HCT116 (cell line): ENCODE measurements around the gene FKBP1A. TPM values are rescaled to one million over a fixed set of nuclear protein-coding genes. Genes with fewer than 3 reads are reported as not detected.

Source experiments
- ATAC-seq: fragments of 200-7000 bp; cut with Tn5 transposase; 2 replicates; pipeline ENCODE4 v1.9.1; 2020; ENCODE audit warnings: mild to moderate bottlenecking, moderate library complexity
- BruUV-seq: library from RNA; stranded (reverse); fragments of 400-500 nt; replicated peaks from 2 replicates; lab custom pipeline; 2021; lab: Mats Ljungman, UMichigan
- CTCF ChIA-PET: fragments of 300-600 bp; sonication (Branson Sonifier 250); formaldehyde crosslinking; loops from one replicate; lab custom pipeline; 2021; ENCODE audit warnings: antibody characterized with exemption; lab: Charles Lee
- POLR2A ChIA-PET: fragments of 300-600, 350-600 bp; sonication (Branson Sonifier 250); formaldehyde crosslinking; loops from one replicate; lab custom pipeline; 2021; ENCODE audit warnings: antibody characterized with exemption; lab: Charles Lee
- RAD21 ChIA-PET, 2 experiments: fragments of 300-600 bp; sonication (Branson Sonifier 250); formaldehyde crosslinking; loops; one replicate each; lab custom pipeline; 2023; ENCODE audit warnings: low total read pairs in 2 of 2; ENCODE audit not compliant: uncharacterized antibody in 2 of 2, unreplicated experiment in 2 of 2, low non-redundant PET in 1 of 2; lab: Charles Lee
- DNase-seq: peaks from one replicate; pipeline ENCODE4 v3.0.0-alpha.2; 2010; ENCODE audit warnings: low read depth, low spot score
- H2AFZ ChIP-seq: fragments of 200-600 bp; shearing (Covaris generic), sonication (generic); 2 replicates; pipeline ENCODE4 v1.6.1; 2017; ENCODE audit warnings: low read depth, mixed run types, mixed read lengths, antibody characterized with exemption, low read length; ENCODE audit not compliant: poor library complexity, severe bottlenecking
- H3K27ac ChIP-seq: 2 replicates; pipeline ENCODE4 v1.5.1; 2012; ENCODE audit warnings: low read depth, low read length
- H3K27me3 ChIP-seq: fragments of 200-600 bp; sonication (generic); 2 replicates; pipeline ENCODE4 v1.6.1; 2016; ENCODE audit warnings: mixed run types, low read length, mixed read lengths; ENCODE audit not compliant: insufficient read depth
- H3K36me3 ChIP-seq, 2 experiments: fragments of 200-500 bp in 1 of 2; fragments of 200-600 bp in 1 of 2; sonication (Bioruptor generic) in 1 of 2; sonication (generic) in 1 of 2; 2 replicates each; pipeline versions ENCODE4 v1.5.1 to v1.6.1; 2014 to 2016; ENCODE audit warnings: low read length in 2 of 2, inconsistent platforms in 1 of 2, mixed read lengths in 1 of 2, mixed run types in 1 of 2; ENCODE audit not compliant: insufficient read depth in 2 of 2, control insufficient read depth in 1 of 2
- H3K4me1 ChIP-seq, 2 experiments: fragments of 200-600 bp in 1 of 2; sonication (generic) in 1 of 2; 2 replicates each; pipeline versions ENCODE4 v1.5.1 to v1.6.1; 2012 to 2017; ENCODE audit warnings: low read length in 2 of 2, inconsistent platforms in 1 of 2, mild to moderate bottlenecking in 1 of 2, mixed read lengths in 1 of 2, mixed run types in 1 of 2, moderate library complexity in 1 of 2; ENCODE audit not compliant: insufficient read depth in 2 of 2, control insufficient read depth in 1 of 2
- H3K4me2 ChIP-seq: fragments of 200-600 bp; sonication (generic); 2 replicates; pipeline ENCODE4 v1.6.1; 2017; ENCODE audit warnings: mixed run types, low read length, mixed read lengths
- H3K4me3 ChIP-seq, 2 experiments: fragments of 200-600 bp in 1 of 2; sonication (generic) in 1 of 2; replicated peaks in 1 of 2; 2 replicates each; pipeline ENCODE4 v1.5.1; 2011 to 2016; ENCODE audit warnings: low read length in 2 of 2, control low read depth in 1 of 2, low read depth in 1 of 2, mild to moderate bottlenecking in 1 of 2, mixed read lengths in 1 of 2, mixed run types in 1 of 2
- H3K79me2 ChIP-seq: fragments of 200-600 bp; sonication (generic); 2 replicates; pipeline ENCODE4 v1.6.1; 2017; ENCODE audit warnings: mild to moderate bottlenecking, mixed run types, low read length, moderate library complexity, mixed read lengths; ENCODE audit not compliant: insufficient read depth
- H3K9ac ChIP-seq: fragments of 200-600 bp; sonication (generic); 2 replicates; pipeline ENCODE4 v1.6.1; 2016; ENCODE audit warnings: low read length, mixed read lengths
- H3K9me2 ChIP-seq: fragments of 200-600 bp; sonication (generic), shearing (Covaris generic); 2 replicates; pipeline ENCODE4 v1.6.1; 2017; ENCODE audit warnings: mixed run types, mild to moderate bottlenecking, moderate library complexity; ENCODE audit not compliant: insufficient read depth
- H3K9me3 ChIP-seq, 2 experiments: fragments of 200-500 bp in 1 of 2; fragments of 200-600 bp in 1 of 2; sonication (Bioruptor generic) in 1 of 2; sonication (generic) in 1 of 2; 2 replicates each; pipeline ENCODE4 v1.6.1; 2014 to 2017; ENCODE audit warnings: low read length in 2 of 2, mixed read lengths in 2 of 2, inconsistent platforms in 1 of 2, low read depth in 1 of 2, mild to moderate bottlenecking in 1 of 2, mixed run types in 1 of 2, moderate library complexity in 1 of 2; ENCODE audit not compliant: control insufficient read depth in 1 of 2, insufficient read depth in 1 of 2
- H4K20me1 ChIP-seq: fragments of 200-600 bp; sonication (generic), shearing (Covaris generic); 2 replicates; pipeline ENCODE4 v1.6.1; 2017; ENCODE audit warnings: mixed run types, mild to moderate bottlenecking, moderate library complexity; ENCODE audit not compliant: insufficient read depth
- CBX3 ChIP-seq: IDR thresholded peaks from 2 replicates; pipeline ENCODE4 v1.6.1; 2012; ENCODE audit warnings: low read depth
- CEBPB ChIP-seq: IDR thresholded peaks from 2 replicates; pipeline ENCODE4 v1.6.1; 2012; ENCODE audit warnings: low read depth
- EGR1 ChIP-seq: IDR thresholded peaks from 2 replicates; pipeline ENCODE4 v1.6.1; 2012; ENCODE audit warnings: low read depth
- ELF1 ChIP-seq: IDR thresholded peaks from 2 replicates; pipeline ENCODE4 v1.6.1; 2012; ENCODE audit warnings: low read depth, borderline replicate concordance
- EZH2 ChIP-seq: fragments of 200-600 bp; sonication (generic); IDR thresholded peaks from 2 replicates; pipeline ENCODE4 v1.6.1; 2017; ENCODE audit warnings: antibody characterized with exemption, mixed run types
- FOSL1 ChIP-seq: IDR thresholded peaks from 2 replicates; pipeline ENCODE4 v1.6.1; 2012; ENCODE audit warnings: low read depth
- POLR2A ChIP-seq: IDR thresholded peaks from 2 replicates; pipeline ENCODE4 v1.7.0; 2011; ENCODE audit warnings: borderline replicate concordance; ENCODE audit not compliant: insufficient read depth, insufficient read length; ENCODE audit errors: extremely low read depth
- POLR2AphosphoS5 ChIP-seq: IDR thresholded peaks from 2 replicates; pipeline ENCODE4 v1.6.1; 2011; ENCODE audit warnings: mild to moderate bottlenecking, low read depth, low read length, moderate library complexity
- SIN3A ChIP-seq: IDR thresholded peaks from 2 replicates; pipeline ENCODE4 v1.6.1; 2012; ENCODE audit warnings: low read depth
- SRF ChIP-seq: IDR thresholded peaks from 2 replicates; pipeline ENCODE4 v1.6.1; 2012; ENCODE audit warnings: low read depth
- TCF7L2 ChIP-seq: IDR thresholded peaks from 2 replicates; pipeline ENCODE4 v1.7.0; 2011; ENCODE audit warnings: borderline replicate concordance, inconsistent platforms; ENCODE audit not compliant: insufficient read depth, insufficient read length; ENCODE audit errors: extremely low read depth
- YY1 ChIP-seq: IDR thresholded peaks from 2 replicates; pipeline ENCODE4 v1.6.1; 2011; ENCODE audit warnings: low read length, low read depth, moderate library complexity, mild to moderate bottlenecking; ENCODE audit not compliant: insufficient replicate concordance; ENCODE audit errors: extremely low read depth
- ZFX ChIP-seq: fragments of 450-650 bp; IDR thresholded peaks from 2 replicates; pipeline ENCODE4 v1.6.1; 2017
- ZNF274 ChIP-seq: fragments of 200-500 bp; sonication (Bioruptor generic); IDR thresholded peaks from 2 replicates; pipeline ENCODE4 v1.6.1; 2014; ENCODE audit warnings: mild to moderate bottlenecking, low read depth, low read length, inconsistent platforms
- intact Hi-C: fragments of 100-400 bp; cut with micrococcal nuclease; formaldehyde crosslinking; loops from 2 replicates; pipeline ENCODE4 v1.10.0; 2022
- total RNA-seq: library from RNA; stranded (reverse); gene quantifications from one replicate; pipeline ENCODE4 v1.2.1, GENCODE V29; 2021; ENCODE audit not compliant: unreplicated experiment
- TF ChIP-seq, protein P1 (sequence below), 3 experiments: fragments of 200-600 bp in 1 of 3; sonication (generic) in 1 of 3; IDR thresholded peaks in 2 of 3; conservative IDR thresholded peaks in 1 of 3; 2 replicates each; pipeline ENCODE4 v1.5.1; 2012 to 2017; ENCODE audit warnings: low read depth in 2 of 3, low read length in 2 of 3, antibody characterized with exemption in 1 of 3, borderline replicate concordance in 1 of 3, control low read depth in 1 of 3, mild to moderate bottlenecking in 1 of 3, mixed read lengths in 1 of 3, mixed run types in 1 of 3, moderate library complexity in 1 of 3; ENCODE audit not compliant: insufficient read depth in 1 of 3
- TF ChIP-seq, protein P2 (sequence below): IDR thresholded peaks from 2 replicates; pipeline ENCODE4 v1.6.1; 2012
- TF ChIP-seq, protein P3 (sequence below): IDR thresholded peaks from 2 replicates; pipeline ENCODE4 v1.6.1; 2012; ENCODE audit warnings: low read depth
- TF ChIP-seq, protein P4 (sequence below): IDR thresholded peaks from 2 replicates; pipeline ENCODE4 v1.6.1; 2011; ENCODE audit warnings: mild to moderate bottlenecking, low read length, moderate library complexity; ENCODE audit not compliant: insufficient replicate concordance; ENCODE audit errors: extremely low read depth

FKBP1A gene
- total RNA-seq, 1 experiment from 2014 or later: 259 TPM

DNA sequence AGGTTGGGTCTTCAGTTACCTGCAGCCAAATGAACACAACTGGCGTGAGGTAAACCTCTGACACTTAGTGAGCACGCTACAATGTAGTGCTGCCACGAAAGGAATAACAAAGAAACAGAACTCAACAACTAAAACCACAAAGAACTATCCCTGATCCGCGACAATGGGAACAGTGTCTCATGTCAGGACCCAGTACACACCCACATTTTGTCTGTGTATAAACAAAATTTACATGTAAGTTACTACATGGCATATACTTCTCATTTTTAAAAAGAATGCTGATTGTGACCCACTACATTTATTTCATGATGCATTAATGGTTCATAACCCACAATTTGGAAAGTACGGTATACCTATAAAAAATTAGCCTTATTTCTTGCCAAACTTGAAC lies 14.1 kb downstream of the FKBP1A start:
- Histone ChIP-seq H3K79me2 (peaks cover 100% of the 10 kb centered on the region), H3K9me3 (no peaks in the 10 kb centered on the region), H3K4me1 (peaks cover 17 to 33% of the 10 kb centered on the region in 2 experiments; a peak in 3 of 4 replicates), H3K4me2 (peak overlapping the region; percentile 57), H3K27ac (no peak overlapping the region), H4K20me1 (peaks cover 54% of the 10 kb centered on the region; the same call in 1 of the 2 replicates), H3K4me3 (no peak overlapping the region), H2AFZ (no peak overlapping the region), H3K9ac (no peak overlapping the region), H3K36me3 (peaks cover 4 to 7% of the 10 kb centered on the region in 2 experiments; a peak in 3 of 4 replicates), H3K9me2 (no peaks in the 10 kb centered on the region), H3K27me3 (no peaks in the 10 kb centered on the region)
- TF ChIP-seq, protein P1, sequence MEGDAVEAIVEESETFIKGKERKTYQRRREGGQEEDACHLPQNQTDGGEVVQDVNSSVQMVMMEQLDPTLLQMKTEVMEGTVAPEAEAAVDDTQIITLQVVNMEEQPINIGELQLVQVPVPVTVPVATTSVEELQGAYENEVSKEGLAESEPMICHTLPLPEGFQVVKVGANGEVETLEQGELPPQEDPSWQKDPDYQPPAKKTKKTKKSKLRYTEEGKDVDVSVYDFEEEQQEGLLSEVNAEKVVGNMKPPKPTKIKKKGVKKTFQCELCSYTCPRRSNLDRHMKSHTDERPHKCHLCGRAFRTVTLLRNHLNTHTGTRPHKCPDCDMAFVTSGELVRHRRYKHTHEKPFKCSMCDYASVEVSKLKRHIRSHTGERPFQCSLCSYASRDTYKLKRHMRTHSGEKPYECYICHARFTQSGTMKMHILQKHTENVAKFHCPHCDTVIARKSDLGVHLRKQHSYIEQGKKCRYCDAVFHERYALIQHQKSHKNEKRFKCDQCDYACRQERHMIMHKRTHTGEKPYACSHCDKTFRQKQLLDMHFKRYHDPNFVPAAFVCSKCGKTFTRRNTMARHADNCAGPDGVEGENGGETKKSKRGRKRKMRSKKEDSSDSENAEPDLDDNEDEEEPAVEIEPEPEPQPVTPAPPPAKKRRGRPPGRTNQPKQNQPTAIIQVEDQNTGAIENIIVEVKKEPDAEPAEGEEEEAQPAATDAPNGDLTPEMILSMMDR (IDR thresholded peaks at IDR 0.05 in 2 of 3, conservative IDR thresholded peaks at IDR 0.05 in 1 of 3; ENCODE audit: borderline replicate concordance in 1 of 3, insufficient read depth in 1 of 3, low read depth in 2 of 3, low read length in 2 of 3): no peak
- no peak for TF ChIP-seq SRF
- TF ChIP-seq POLR2AphosphoS5: no peak
- no peak for TF ChIP-seq EGR1
- no peak for TF ChIP-seq SIN3A
- TF ChIP-seq, protein P2, sequence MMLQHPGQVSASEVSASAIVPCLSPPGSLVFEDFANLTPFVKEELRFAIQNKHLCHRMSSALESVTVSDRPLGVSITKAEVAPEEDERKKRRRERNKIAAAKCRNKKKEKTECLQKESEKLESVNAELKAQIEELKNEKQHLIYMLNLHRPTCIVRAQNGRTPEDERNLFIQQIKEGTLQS: no peak
- TF ChIP-seq ELF1: no peak
- TF ChIP-seq, protein P3, sequence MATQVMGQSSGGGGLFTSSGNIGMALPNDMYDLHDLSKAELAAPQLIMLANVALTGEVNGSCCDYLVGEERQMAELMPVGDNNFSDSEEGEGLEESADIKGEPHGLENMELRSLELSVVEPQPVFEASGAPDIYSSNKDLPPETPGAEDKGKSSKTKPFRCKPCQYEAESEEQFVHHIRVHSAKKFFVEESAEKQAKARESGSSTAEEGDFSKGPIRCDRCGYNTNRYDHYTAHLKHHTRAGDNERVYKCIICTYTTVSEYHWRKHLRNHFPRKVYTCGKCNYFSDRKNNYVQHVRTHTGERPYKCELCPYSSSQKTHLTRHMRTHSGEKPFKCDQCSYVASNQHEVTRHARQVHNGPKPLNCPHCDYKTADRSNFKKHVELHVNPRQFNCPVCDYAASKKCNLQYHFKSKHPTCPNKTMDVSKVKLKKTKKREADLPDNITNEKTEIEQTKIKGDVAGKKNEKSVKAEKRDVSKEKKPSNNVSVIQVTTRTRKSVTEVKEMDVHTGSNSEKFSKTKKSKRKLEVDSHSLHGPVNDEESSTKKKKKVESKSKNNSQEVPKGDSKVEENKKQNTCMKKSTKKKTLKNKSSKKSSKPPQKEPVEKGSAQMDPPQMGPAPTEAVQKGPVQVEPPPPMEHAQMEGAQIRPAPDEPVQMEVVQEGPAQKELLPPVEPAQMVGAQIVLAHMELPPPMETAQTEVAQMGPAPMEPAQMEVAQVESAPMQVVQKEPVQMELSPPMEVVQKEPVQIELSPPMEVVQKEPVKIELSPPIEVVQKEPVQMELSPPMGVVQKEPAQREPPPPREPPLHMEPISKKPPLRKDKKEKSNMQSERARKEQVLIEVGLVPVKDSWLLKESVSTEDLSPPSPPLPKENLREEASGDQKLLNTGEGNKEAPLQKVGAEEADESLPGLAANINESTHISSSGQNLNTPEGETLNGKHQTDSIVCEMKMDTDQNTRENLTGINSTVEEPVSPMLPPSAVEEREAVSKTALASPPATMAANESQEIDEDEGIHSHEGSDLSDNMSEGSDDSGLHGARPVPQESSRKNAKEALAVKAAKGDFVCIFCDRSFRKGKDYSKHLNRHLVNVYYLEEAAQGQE: no peak
- TF ChIP-seq ZNF274: no peak
- TF ChIP-seq CEBPB: no peak
- no peak for TF ChIP-seq EZH2
- TF ChIP-seq TCF7L2: no peak
- no peak for TF ChIP-seq POLR2A
- no peak for TF ChIP-seq FOSL1
- TF ChIP-seq ZFX: no peak
- TF ChIP-seq, protein P4, sequence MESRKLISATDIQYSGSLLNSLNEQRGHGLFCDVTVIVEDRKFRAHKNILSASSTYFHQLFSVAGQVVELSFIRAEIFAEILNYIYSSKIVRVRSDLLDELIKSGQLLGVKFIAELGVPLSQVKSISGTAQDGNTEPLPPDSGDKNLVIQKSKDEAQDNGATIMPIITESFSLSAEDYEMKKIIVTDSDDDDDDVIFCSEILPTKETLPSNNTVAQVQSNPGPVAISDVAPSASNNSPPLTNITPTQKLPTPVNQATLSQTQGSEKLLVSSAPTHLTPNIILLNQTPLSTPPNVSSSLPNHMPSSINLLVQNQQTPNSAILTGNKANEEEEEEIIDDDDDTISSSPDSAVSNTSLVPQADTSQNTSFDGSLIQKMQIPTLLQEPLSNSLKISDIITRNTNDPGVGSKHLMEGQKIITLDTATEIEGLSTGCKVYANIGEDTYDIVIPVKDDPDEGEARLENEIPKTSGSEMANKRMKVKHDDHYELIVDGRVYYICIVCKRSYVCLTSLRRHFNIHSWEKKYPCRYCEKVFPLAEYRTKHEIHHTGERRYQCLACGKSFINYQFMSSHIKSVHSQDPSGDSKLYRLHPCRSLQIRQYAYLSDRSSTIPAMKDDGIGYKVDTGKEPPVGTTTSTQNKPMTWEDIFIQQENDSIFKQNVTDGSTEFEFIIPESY: no peak
- TF ChIP-seq CBX3: no peak
- TF ChIP-seq YY1: no peak
- ChIA-PET POLR2A (no interaction called here), CTCF (no interaction called here), RAD21 (no interaction called here)
- intact Hi-C loops: no loop called here
- no TSS peak for BruUV-seq
- ATAC-seq (no peak), DNase-seq (no peak)
